VCaP (cell line): ENCODE data around the gene MRPL47.
A peak's percentile ranks its signal among the peaks of the same experiment; 100 is the strongest.

ENCODE experiments used
- H3K27ac ChIP-seq: fragments of 450-650 bp; 2 replicates; pipeline ENCODE4 v1.5.1; 2017
- CTCF ChIP-seq: fragments of 450-650 bp; conservative IDR thresholded peaks from 2 replicates; pipeline ENCODE4 v1.5.1; 2017; ENCODE audit warnings: mild to moderate bottlenecking, moderate library complexity

The MRPL47 gene

GRCh38 chr3:179608931-179609720 lies 4.7 kb upstream of the MRPL47 start:
- no peak overlapping the region for H3K27ac ChIP-seq
- TF ChIP-seq CTCF, result no peak

GRCh38 chr3:179606534-179607085 lies 2.2 kb upstream of the MRPL47 start:
- no peak overlapping the region for H3K27ac ChIP-seq

GRCh38 chr3:179603831-179604230 lies 607 bp downstream of the MRPL47 start:
- H3K27ac ChIP-seq, result peak overlapping the region; percentile 80
- TF ChIP-seq CTCF, result no peak

More at GRCh38 chr3:179606534-179607085, 2.2 kb upstream of the MRPL47 start:
- no peak for TF ChIP-seq CTCF

- H3K27ac ChIP-seq, result no peak overlapping the region
- TF ChIP-seq CTCF, result no peak
Observed at GRCh38 chr3:179603321-179603720, 1.1 kb downstream of the MRPL47 start.

- H3K27ac ChIP-seq, result no peak overlapping the region
- no peak for TF ChIP-seq CTCF
Observed at GRCh38 chr3:179599531-179599930, 4.9 kb downstream of the MRPL47 start.

GRCh38 chr3:179591313-179591712 lies 13.1 kb downstream of the MRPL47 start:
- no peak for TF ChIP-seq CTCF
- no peak overlapping the region for H3K27ac ChIP-seq

GRCh38 chr3:179590669-179591068 lies 13.8 kb downstream of the MRPL47 start:
- H3K27ac ChIP-seq, result no peak overlapping the region
- no peak for TF ChIP-seq CTCF
